ENCODE measurements around the gene ANKRD55. TPM values are rescaled to one million over a fixed set of nuclear protein-coding genes. Genes with fewer than 3 reads are reported as not detected.

The ANKRD55 gene
- total RNA-seq, 1 experiment from 2014 or later, result not detected

DNA sequence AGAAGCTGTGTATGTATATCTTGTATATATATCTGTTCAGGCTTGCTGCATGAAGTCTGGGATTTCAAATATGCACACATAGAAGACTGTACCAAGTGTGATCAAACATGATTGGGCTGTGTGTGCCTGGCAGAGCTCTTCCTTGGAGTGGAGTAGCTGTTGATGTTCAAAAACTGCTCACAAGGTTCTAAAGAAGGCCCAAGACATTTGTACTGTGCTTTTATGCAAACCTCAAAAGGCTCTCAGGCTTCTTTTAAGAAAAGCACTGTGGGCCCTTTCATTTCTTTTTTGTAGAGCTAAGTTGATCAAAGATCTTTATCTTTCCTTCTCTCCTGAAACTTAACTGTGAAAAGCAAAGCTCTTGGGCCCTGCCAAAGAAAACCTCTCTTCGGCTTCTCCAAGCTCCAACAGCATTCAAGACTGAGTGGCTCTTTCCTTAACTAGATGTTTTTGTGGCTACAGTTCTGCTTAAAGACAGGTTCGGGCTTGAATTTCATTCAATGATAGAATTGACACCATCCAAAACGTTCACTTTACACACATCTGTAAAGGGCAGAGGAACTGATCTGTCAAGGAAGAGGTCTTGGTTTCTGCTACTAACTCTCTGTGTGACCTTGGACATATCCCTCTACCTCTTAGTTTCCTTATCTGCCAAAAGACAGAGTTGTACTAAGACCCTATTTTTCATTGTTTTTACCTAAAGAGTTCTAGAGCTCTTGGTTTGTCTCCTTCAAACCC lies 132.5 kb downstream of the ANKRD55 start:
- H3K27me3 ChIP-seq (ENCODE audit: low read length), result no peaks in the 10 kb centered on the region
- no peaks in the 10 kb centered on the region for H4K20me1 ChIP-seq (ENCODE audit: low read length)
- POLR2A ChIA-PET (ENCODE audit: unreplicated experiment), result no interaction called here
- intact Hi-C loops (cut with micrococcal nuclease), result no loop called here
- CTCF ChIA-PET, result no interaction called here
- no peaks in the 10 kb centered on the region for H3K9me3 ChIP-seq (ENCODE audit: low read length)
- ATAC-seq, result no peak
- no peak overlapping the region for H3K9ac ChIP-seq (ENCODE audit: low read length)
- no peak for TF ChIP-seq EZH2 (IDR thresholded peaks at IDR 0.05; ENCODE audit: low read length, unreplicated experiment)
- no peak for TF ChIP-seq EZH2phosphoT487 (IDR thresholded peaks at IDR 0.05; ENCODE audit: borderline replicate concordance, low read length)
- TF ChIP-seq, protein P1, sequence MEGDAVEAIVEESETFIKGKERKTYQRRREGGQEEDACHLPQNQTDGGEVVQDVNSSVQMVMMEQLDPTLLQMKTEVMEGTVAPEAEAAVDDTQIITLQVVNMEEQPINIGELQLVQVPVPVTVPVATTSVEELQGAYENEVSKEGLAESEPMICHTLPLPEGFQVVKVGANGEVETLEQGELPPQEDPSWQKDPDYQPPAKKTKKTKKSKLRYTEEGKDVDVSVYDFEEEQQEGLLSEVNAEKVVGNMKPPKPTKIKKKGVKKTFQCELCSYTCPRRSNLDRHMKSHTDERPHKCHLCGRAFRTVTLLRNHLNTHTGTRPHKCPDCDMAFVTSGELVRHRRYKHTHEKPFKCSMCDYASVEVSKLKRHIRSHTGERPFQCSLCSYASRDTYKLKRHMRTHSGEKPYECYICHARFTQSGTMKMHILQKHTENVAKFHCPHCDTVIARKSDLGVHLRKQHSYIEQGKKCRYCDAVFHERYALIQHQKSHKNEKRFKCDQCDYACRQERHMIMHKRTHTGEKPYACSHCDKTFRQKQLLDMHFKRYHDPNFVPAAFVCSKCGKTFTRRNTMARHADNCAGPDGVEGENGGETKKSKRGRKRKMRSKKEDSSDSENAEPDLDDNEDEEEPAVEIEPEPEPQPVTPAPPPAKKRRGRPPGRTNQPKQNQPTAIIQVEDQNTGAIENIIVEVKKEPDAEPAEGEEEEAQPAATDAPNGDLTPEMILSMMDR (conservative IDR thresholded peaks at IDR 0.05; ENCODE audit: low read depth, low read length), result no peak
- H3K4me2 ChIP-seq (ENCODE audit: low read length), result no peak overlapping the region
- DNase-seq, result no peak
- no peaks in the 10 kb centered on the region for H3F3A ChIP-seq (ENCODE audit: low read length, unreplicated experiment)
- peaks cover 6% of the 10 kb centered on the region for H3K4me1 ChIP-seq (ENCODE audit: insufficient read depth, low read length)
- BruUV-seq (replicated peaks), result no TSS peak
- H3K79me2 ChIP-seq (ENCODE audit: low read length), result no peaks in the 10 kb centered on the region
- no peak overlapping the region for H3K27ac ChIP-seq (ENCODE audit: low read length)
- no peak overlapping the region for H3K4me3 ChIP-seq (ENCODE audit: low read length)
- no peaks in the 10 kb centered on the region for H3K9me2 ChIP-seq (replicated peaks; ENCODE audit: low read length)
- H2AFZ ChIP-seq (ENCODE audit: low read length), result no peak overlapping the region
- H3K36me3 ChIP-seq (ENCODE audit: low read depth, low read length), result no peaks in the 10 kb centered on the region

DNA sequence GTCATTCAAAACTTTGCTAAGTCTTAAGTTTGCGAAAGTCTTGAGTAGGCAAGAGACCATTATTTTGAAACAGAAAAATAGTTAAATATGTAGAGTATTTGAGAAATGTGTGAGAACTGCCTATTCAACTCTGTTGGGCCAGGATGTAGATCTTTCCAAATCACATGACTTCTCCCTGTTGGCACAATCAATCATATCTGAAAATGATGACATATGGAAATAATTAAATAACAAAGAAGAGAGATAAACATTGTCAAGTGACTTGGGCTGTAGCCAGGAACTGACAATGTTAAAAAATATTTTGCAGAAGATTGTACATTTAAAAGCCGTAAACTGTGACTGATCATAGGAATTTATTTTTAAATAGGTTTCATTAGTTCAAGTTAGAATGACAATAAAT lies 133.8 kb downstream of the ANKRD55 start:
- Histone ChIP-seq H4K20me1 (ENCODE audit: low read length) (no peaks in the 10 kb centered on the region), H3K9ac (ENCODE audit: low read length) (no peak overlapping the region), H3K79me2 (ENCODE audit: low read length) (no peaks in the 10 kb centered on the region), H3K4me3 (ENCODE audit: low read length) (no peak overlapping the region), H3K27ac (ENCODE audit: low read length) (no peak overlapping the region), H3K9me2 (replicated peaks; ENCODE audit: low read length) (no peaks in the 10 kb centered on the region), H3K36me3 (ENCODE audit: low read depth, low read length) (no peaks in the 10 kb centered on the region), H3K9me3 (ENCODE audit: low read length) (no peaks in the 10 kb centered on the region), H2AFZ (ENCODE audit: low read length) (no peak overlapping the region), H3F3A (ENCODE audit: low read length, unreplicated experiment) (no peaks in the 10 kb centered on the region), H3K4me1 (ENCODE audit: insufficient read depth, low read length) (peaks cover 6% of the 10 kb centered on the region), H3K27me3 (ENCODE audit: low read length) (no peaks in the 10 kb centered on the region), H3K4me2 (ENCODE audit: low read length) (no peak overlapping the region)
- ATAC-seq, result no peak
- peak; percentile 7 for DNase-seq
- no TSS peak for BruUV-seq (replicated peaks)
- POLR2A ChIA-PET (ENCODE audit: unreplicated experiment), result no interaction called here
- CTCF ChIA-PET, result no interaction called here
- intact Hi-C loops (cut with micrococcal nuclease), result loop anchor here (10.0 kb wide), 1 partner anchor 95 kb away; no protein-coding TSS in a partner anchor
- TF ChIP-seq EZH2 (IDR thresholded peaks at IDR 0.05; ENCODE audit: low read length, unreplicated experiment), result no peak
- TF ChIP-seq, protein P1 (conservative IDR thresholded peaks at IDR 0.05; ENCODE audit: low read depth, low read length), result no peak
- no peak for TF ChIP-seq EZH2phosphoT487 (IDR thresholded peaks at IDR 0.05; ENCODE audit: borderline replicate concordance, low read length)

DNA sequence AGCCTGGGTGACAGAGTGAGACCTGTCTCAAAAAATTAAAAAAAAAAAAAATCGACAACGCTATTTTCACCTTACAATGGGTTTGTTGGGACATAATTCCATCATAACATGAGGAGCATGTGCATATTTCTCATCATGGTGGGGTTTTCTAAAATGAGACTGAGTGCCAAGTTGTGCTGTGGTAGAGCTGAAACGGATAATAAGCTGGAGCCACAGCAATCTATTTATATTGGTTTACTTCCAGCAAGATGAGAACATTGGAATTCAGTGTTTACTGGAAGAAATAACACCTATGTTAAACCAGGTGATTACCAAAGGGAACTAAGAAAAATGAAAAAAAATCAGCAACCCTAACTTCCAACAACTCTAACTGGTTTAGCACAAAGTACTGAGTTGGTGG lies 136.1 kb downstream of the ANKRD55 start:
- DNase-seq (no peak), ATAC-seq (no peak)
- intact Hi-C loops (cut with micrococcal nuclease), result loop anchor here (10.0 kb wide), 1 partner anchor 98 kb away; no protein-coding TSS in a partner anchor
- Histone ChIP-seq H3K9me2 (replicated peaks; ENCODE audit: low read length) (no peaks in the 10 kb centered on the region), H3K4me1 (ENCODE audit: insufficient read depth, low read length) (peaks cover 6% of the 10 kb centered on the region), H3K4me3 (ENCODE audit: low read length) (peak overlapping the region; percentile 55), H3K9ac (ENCODE audit: low read length) (no peak overlapping the region), H3K9me3 (ENCODE audit: low read length) (no peaks in the 10 kb centered on the region), H3F3A (ENCODE audit: low read length, unreplicated experiment) (no peaks in the 10 kb centered on the region), H4K20me1 (ENCODE audit: low read length) (no peaks in the 10 kb centered on the region), H3K27me3 (ENCODE audit: low read length) (no peaks in the 10 kb centered on the region), H3K4me2 (ENCODE audit: low read length) (peak overlapping the region; percentile 74), H3K36me3 (ENCODE audit: low read depth, low read length) (no peaks in the 10 kb centered on the region), H2AFZ (ENCODE audit: low read length) (peak overlapping the region; percentile 64), H3K27ac (ENCODE audit: low read length) (no peak overlapping the region), H3K79me2 (ENCODE audit: low read length) (no peaks in the 10 kb centered on the region)
- TF ChIP-seq, protein P1 (conservative IDR thresholded peaks at IDR 0.05; ENCODE audit: low read depth, low read length), result no peak
- ChIA-PET CTCF (no interaction called here), POLR2A (ENCODE audit: unreplicated experiment) (no interaction called here)
- no TSS peak for BruUV-seq (replicated peaks)
